Ascending aorta (tissue), 2 donors: ENCODE measurements around the gene FFAR3. TPM values are rescaled to one million over a fixed set of nuclear protein-coding genes. Genes with fewer than 3 reads are reported as not detected.
"Not testable (repeated sequence)": the region's sequence is repeated elsewhere in the genome, so short reads cannot be mapped to it uniquely, and the experiment has no call there.

Experiments
- DNase-seq, 2 donors: peaks; one replicate each; pipeline ENCODE4 v3.0.0-alpha.2; 2019; ENCODE audit warnings: low spot score in 2 of 2
- H3K27ac ChIP-seq, 2 donors: fragments of 200-600 bp; sonication (generic); one replicate each; pipeline ENCODE4 v1.5.1; 2016 to 2017; ENCODE audit warnings: mild to moderate bottlenecking in 1 of 2
- H3K27me3 ChIP-seq: fragments of 200-600 bp; sonication (generic); one replicate; pipeline ENCODE4 v1.5.1; 2017
- H3K36me3 ChIP-seq, 2 donors: fragments of 200-600 bp; sonication (generic); one replicate each; pipeline ENCODE4 v1.5.1; 2016
- H3K4me1 ChIP-seq, 2 donors: fragments of 200-600 bp; sonication (generic); one replicate each; pipeline ENCODE4 v1.5.1; 2016 to 2017; ENCODE audit warnings: mild to moderate bottlenecking in 1 of 2
- H3K4me3 ChIP-seq, 2 donors: fragments of 200-600 bp; sonication (generic); one replicate each; pipeline ENCODE4 v1.5.1; 2016 to 2017; ENCODE audit warnings: mild to moderate bottlenecking in 1 of 2
- H3K9me3 ChIP-seq, 2 donors: fragments of 200-600 bp; sonication (generic); one replicate each; pipeline ENCODE4 v1.5.1; 2016
- CTCF ChIP-seq, 3 experiments: fragments of 200-600 bp in 2 of 3; fragments of 450-650 bp in 1 of 3; sonication (generic) in 2 of 3; IDR thresholded peaks; one replicate each; pipeline ENCODE4 v1.5.1; 2016 to 2019; ENCODE audit warnings: antibody characterized with exemption in 3 of 3, mild to moderate bottlenecking in 1 of 3, moderate library complexity in 1 of 3
- intact Hi-C: fragments of 100-400 bp; cut with DNase I; formaldehyde crosslinking; loops from one replicate; pipeline ENCODE4 v1.15.1; 2023
- total RNA-seq: library from RNA; depleted of rRNA; stranded (reverse); fragments of >200 nt; gene quantifications from one replicate; pipeline ENCODE4 v1.1.0, GENCODE V29; 2016

FFAR3 gene
- total RNA-seq, 1 donor from 2014 or later: not detected

DNA sequence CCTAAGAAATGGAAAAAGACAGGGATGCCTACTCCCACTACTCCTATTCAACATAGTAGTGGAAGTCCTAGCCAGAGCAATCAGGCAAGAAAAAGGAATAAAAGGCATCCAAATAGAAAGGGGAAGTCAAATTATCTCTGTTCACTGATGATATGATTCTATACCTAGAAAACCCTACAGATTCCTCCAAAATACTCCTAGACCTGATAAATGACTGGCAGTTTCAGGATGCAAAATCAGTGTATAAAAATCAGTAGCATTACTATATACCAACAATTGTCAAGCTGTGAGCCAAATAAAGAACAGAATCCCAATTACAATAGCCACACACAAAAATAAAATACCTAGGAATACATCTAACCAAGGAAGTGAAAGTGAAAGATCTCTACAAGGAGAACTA, 11.3 kb downstream of the FFAR3 start:
- Histone ChIP-seq H3K9me3 (peaks cover 0 to 4% of the 10 kb centered on the region in 2 donors), H3K4me3 (no peak overlapping the region), H3K4me1 (no peaks in the 10 kb centered on the region), H3K36me3 (no peaks in the 10 kb centered on the region), H3K27me3 (no peaks in the 10 kb centered on the region), H3K27ac (no peak overlapping the region)
- intact Hi-C loops: no loop called here
- no peak for DNase-seq
- TF ChIP-seq CTCF (IDR thresholded peaks at IDR 0.05): no peak

GRCh38 chr19:35370722-35371121, 12.5 kb downstream of the FFAR3 start, which contains the start of gene GPR42:
TSS of gene GPR42 (plus strand) at chr19:35371068. CDS start at chr19:35371360, 292 bp downstream.
- Histone ChIP-seq H3K27me3 (no peaks in the 10 kb centered on the region), H3K4me1 (no peaks in the 10 kb centered on the region), H3K27ac (no peak within 1 kb of the TSS), H3K36me3 (no peaks in the 10 kb centered on the region), H3K4me3 (no peak within 1 kb of the TSS), H3K9me3 (peaks cover 0 to 4% of the 10 kb centered on the region in 2 donors)
- intact Hi-C loops: no loop called here
- DNase-seq: no peak
- no peak for TF ChIP-seq CTCF (IDR thresholded peaks at IDR 0.05)

GRCh38 chr19:35373492-35373891, 15.2 kb downstream of the FFAR3 start:
- no peak overlapping the region for H3K27ac ChIP-seq

GRCh38 chr19:35374031-35374430, 15.8 kb downstream of the FFAR3 start:
- H3K27me3 ChIP-seq, DNase-seq, intact Hi-C loops, H3K27ac ChIP-seq, H3K4me3 ChIP-seq, H3K4me1 ChIP-seq, H3K36me3 ChIP-seq, H3K9me3 ChIP-seq: not testable (repeated sequence)

More at GRCh38 chr19:35373492-35373891, 15.2 kb downstream of the FFAR3 start:
- peaks cover 0 to 4% of the 10 kb centered on the region in 2 donors for H3K9me3 ChIP-seq
- no peak overlapping the region for H3K4me3 ChIP-seq
- intact Hi-C loops: no loop called here
- TF ChIP-seq CTCF (IDR thresholded peaks at IDR 0.05): no peak
- H3K36me3 ChIP-seq: no peaks in the 10 kb centered on the region
- H3K4me1 ChIP-seq: no peaks in the 10 kb centered on the region
- no peaks in the 10 kb centered on the region for H3K27me3 ChIP-seq
- DNase-seq: no peak

DNA sequence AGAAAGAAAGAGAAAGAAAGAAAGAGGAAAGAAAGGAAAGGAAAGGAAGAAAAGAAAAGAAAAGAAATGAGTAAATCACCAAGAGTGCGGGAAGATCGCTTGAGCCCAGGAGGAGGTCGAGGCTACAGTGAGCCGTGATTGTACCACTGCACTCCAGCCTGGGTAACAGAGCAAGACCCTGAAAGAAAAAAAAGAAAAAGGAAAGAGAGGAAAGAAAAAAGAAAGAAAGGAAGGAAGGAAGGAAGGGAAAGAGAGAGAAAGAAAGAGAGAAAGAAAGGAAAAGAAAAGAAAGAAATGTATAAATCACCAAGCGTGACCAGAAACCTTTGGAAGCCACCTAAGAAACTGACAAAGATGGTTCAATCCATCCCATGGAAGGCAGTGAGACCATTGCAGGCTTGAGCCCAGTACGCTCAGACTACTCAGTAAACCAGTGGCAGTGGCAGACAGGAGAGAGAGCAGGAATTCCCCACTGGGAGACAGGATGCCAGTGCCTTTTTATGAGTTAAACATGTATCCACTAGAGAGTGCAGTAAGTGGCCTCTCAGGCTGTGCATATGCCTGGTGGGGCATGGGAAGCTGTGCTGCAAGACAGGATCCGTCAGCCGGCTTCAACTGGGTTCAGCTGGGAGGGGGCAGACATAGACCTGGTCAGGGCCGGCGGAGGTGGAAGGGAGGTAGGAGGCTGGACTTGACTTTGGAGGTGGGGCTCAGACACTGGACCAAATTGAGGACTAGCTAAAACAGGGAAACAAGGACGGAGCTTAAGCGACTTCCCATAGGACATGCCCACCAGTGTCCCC, 17.4 kb downstream of the FFAR3 start:
- Histone ChIP-seq H3K27me3 (no peaks in the 10 kb centered on the region), H3K36me3 (no peaks in the 10 kb centered on the region), H3K4me3 (no peak overlapping the region), H3K9me3 (no peaks in the 10 kb centered on the region), H3K4me1 (no peaks in the 10 kb centered on the region), H3K27ac (no peak overlapping the region)
- no peak for TF ChIP-seq CTCF (IDR thresholded peaks at IDR 0.05)
- intact Hi-C loops: no loop called here
- no peak for DNase-seq

DNA sequence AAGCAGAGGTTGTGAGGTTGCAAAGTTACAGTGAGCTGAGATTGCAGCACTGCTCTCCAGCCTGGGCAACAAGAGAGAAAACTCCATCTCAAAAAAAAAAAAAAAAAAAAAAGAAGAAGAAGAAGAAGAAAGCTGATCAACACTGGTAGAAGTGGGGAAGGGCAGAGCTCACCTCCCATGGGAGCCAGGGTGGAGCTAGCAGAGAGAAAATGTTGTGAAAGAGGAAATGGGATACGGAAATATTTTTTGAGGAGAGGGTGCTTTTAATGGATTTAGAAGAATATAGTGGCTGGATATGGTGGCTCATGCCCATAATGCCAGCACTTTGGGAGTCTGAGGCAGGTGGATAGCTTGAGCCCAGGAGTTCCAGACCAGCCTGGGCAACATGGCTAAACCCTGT, 19.4 kb downstream of the FFAR3 start:
- Histone ChIP-seq H3K27me3 (no peaks in the 10 kb centered on the region), H3K4me1 (no peaks in the 10 kb centered on the region), H3K36me3 (no peaks in the 10 kb centered on the region), H3K4me3 (no peak overlapping the region), H3K9me3 (no peaks in the 10 kb centered on the region), H3K27ac (no peak overlapping the region)
- intact Hi-C loops: no loop called here
- no peak for TF ChIP-seq CTCF (IDR thresholded peaks at IDR 0.05)
- DNase-seq: no peak
